CD4-positive, alpha-beta memory T cell (primary cell): ENCODE results near the gene C10orf71. TPM values are rescaled to one million over a fixed set of nuclear protein-coding genes. Genes with fewer than 3 reads are reported as not detected.

ENCODE experiments used
- CTCF ChIA-PET: fragments of 350-600 bp; sonication (Branson Sonifier 250); formaldehyde crosslinking; loops from one replicate; lab custom pipeline; 2021; ENCODE audit warnings: inconsistent platforms; ENCODE audit not compliant: partially characterized antibody; lab: Charles Lee
- POLR2A ChIA-PET: fragments of 350-600 bp; sonication (Branson Sonifier 250); formaldehyde crosslinking; loops from one replicate; lab custom pipeline; 2021; ENCODE audit not compliant: partially characterized antibody; lab: Charles Lee
- DNase-seq, 5 donors: peaks; one replicate each; pipeline versions ENCODE4 v3.0.0 to v3.0.0-alpha.2; 2020 to 2022; ENCODE audit warnings: mixed read lengths in 1 of 5
- H3K27ac ChIP-seq: one replicate; pipeline ENCODE4 v1.7.0; 2013; ENCODE audit warnings: low read depth, low read length
- H3K27me3 ChIP-seq: 2 replicates; pipeline ENCODE4 v1.7.0; 2013; ENCODE audit warnings: mild to moderate bottlenecking, low read length, moderate library complexity; ENCODE audit not compliant: insufficient read depth
- H3K36me3 ChIP-seq: 2 replicates; pipeline ENCODE4 v1.7.0; 2013; ENCODE audit warnings: mild to moderate bottlenecking, low read length, moderate library complexity; ENCODE audit not compliant: insufficient read depth
- H3K4me1 ChIP-seq: 2 replicates; pipeline ENCODE4 v1.7.0; 2013; ENCODE audit warnings: mild to moderate bottlenecking, low read length, moderate library complexity; ENCODE audit not compliant: insufficient read depth
- H3K4me3 ChIP-seq, 2 donors: one replicate each; pipeline ENCODE4 v1.7.0; 2013; ENCODE audit warnings: low read length in 2 of 2, mild to moderate bottlenecking in 1 of 2
- H3K9me3 ChIP-seq, 2 donors: one replicate each; pipeline ENCODE4 v1.7.0; 2013; ENCODE audit warnings: low read length in 2 of 2, control low read depth in 1 of 2; ENCODE audit not compliant: control insufficient read depth in 1 of 2
- H3K27ac Mint-ChIP-seq, 7 donors: one replicate each; pipeline ENCODE4 v1.8.0; 2020 to 2021; ENCODE audit warnings: mixed read lengths in 7 of 7, mild to moderate bottlenecking in 6 of 7, inconsistent platforms in 3 of 7, moderate library complexity in 3 of 7
- H3K27me3 Mint-ChIP-seq, 2 donors: one replicate each; pipeline ENCODE4 v1.8.0; 2020 to 2021; ENCODE audit warnings: mixed read lengths in 2 of 2
- H3K36me3 Mint-ChIP-seq, 2 donors: one replicate each; pipeline ENCODE4 v1.8.0; 2020 to 2021; ENCODE audit warnings: mixed read lengths in 2 of 2, inconsistent platforms in 1 of 2, mild to moderate bottlenecking in 1 of 2
- H3K4me1 Mint-ChIP-seq, 4 donors: one replicate each; pipeline ENCODE4 v1.8.0; 2020 to 2021; ENCODE audit warnings: mixed read lengths in 4 of 4, mild to moderate bottlenecking in 1 of 4
- H3K4me3 Mint-ChIP-seq, 8 donors: one replicate each; pipeline ENCODE4 v1.8.0; 2020 to 2021; ENCODE audit warnings: mixed read lengths in 8 of 8, mild to moderate bottlenecking in 7 of 8, moderate library complexity in 6 of 8, inconsistent platforms in 3 of 8
- H3K9me3 Mint-ChIP-seq, 8 donors: one replicate each; pipeline ENCODE4 v1.8.0; 2020 to 2021; ENCODE audit warnings: mixed read lengths in 8 of 8, mild to moderate bottlenecking in 5 of 8, inconsistent platforms in 3 of 8, moderate library complexity in 1 of 8
- intact Hi-C: fragments of 100-400 bp; cut with micrococcal nuclease; formaldehyde crosslinking; loops from one replicate; pipeline ENCODE4 v1.15.1; 2023
- polyA plus RNA-seq, 2 donors: library from polyadenylated mRNA; unstranded; fragments of 300-500 nt; fragmentation: Illumina TruSeq; gene quantifications; one replicate each; pipeline ENCODE4 v1.2.3, GENCODE V29; 2021
- total RNA-seq, 2 experiments: library from RNA; stranded (reverse); gene quantifications; one replicate each; pipeline ENCODE4 v1.2.3, GENCODE V29; 2021

C10orf71 gene
- total and polyA plus RNA-seq, 4 experiments from 2014 or later = not detected

DNA sequence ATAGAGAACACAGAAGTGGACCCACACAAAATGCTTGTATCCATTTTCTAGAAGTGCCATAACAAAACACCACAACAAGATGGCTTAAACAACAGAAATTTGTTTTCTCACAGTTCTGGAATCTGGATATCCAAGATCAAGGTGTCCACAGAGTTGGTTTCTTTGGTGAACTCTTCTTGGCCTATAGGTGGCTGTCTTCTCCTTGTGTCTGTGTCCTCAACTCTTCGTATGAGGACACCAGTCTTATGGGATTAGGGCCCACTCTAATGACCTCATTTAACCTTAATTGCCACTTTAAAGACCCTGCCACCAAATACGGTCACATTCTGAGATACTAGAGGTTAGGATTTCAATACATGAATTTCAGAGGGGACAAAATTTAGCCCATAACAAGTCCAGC is 30.8 kb upstream of the C10orf71 start:
- Mint-ChIP-seq H3K4me1 (no peaks in the 10 kb centered on the region), H3K27me3 (peaks cover 0 to 3% of the 10 kb centered on the region in 2 donors), H3K27ac (no peak overlapping the region), H3K36me3 (peaks cover 3% of the 10 kb centered on the region in 2 donors), H3K4me3 (no peak overlapping the region), H3K9me3 (peaks cover 4 to 40% (median 24%) of the 10 kb centered on the region in 8 donors)
- intact Hi-C loops = no loop called here
- Histone ChIP-seq H3K4me1 (no peaks in the 10 kb centered on the region), H3K27me3 (no peaks in the 10 kb centered on the region), H3K4me3 (no peak overlapping the region), H3K36me3 (no peaks in the 10 kb centered on the region), H3K9me3 (no peaks in the 10 kb centered on the region), H3K27ac (no peak overlapping the region)
- CTCF ChIA-PET = no interaction called here
- POLR2A ChIA-PET = no interaction called here
- DNase-seq = no peak

DNA sequence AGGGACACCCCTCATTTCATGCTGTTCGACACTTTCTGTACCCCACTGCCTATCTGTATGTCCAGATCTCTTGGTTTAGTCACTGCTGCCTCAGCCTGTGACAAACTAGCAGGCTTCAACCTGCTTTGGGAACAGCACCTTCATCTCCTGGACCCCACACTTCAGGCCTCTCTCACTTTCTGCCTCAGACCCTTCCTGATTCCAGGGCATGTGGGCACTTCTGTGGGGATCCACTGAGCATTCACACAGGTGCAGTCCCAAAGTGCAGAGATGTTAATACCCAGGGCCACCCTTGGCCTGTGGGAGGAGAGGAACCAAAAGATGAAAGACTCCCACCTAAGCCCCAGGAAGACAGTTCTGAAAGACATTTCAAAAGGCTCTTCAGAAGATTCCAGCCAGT is 29.4 kb upstream of the C10orf71 start:
- Mint-ChIP-seq H3K9me3 (peaks cover 4 to 32% (median 22%) of the 10 kb centered on the region in 8 donors), H3K36me3 (peaks cover 3% of the 10 kb centered on the region in 2 donors), H3K27me3 (peaks cover 0 to 3% of the 10 kb centered on the region in 2 donors), H3K27ac (no peak overlapping the region), H3K4me1 (no peaks in the 10 kb centered on the region), H3K4me3 (no peak overlapping the region)
- H3K4me1 ChIP-seq = no peaks in the 10 kb centered on the region
- no peaks in the 10 kb centered on the region for H3K9me3 ChIP-seq
- H3K4me3 ChIP-seq = no peak overlapping the region
- DNase-seq = no peak
- ChIA-PET POLR2A (no interaction called here), CTCF (no interaction called here)
- intact Hi-C loops = no loop called here
- no peaks in the 10 kb centered on the region for H3K27me3 ChIP-seq
- no peak overlapping the region for H3K27ac ChIP-seq
- no peaks in the 10 kb centered on the region for H3K36me3 ChIP-seq

DNA sequence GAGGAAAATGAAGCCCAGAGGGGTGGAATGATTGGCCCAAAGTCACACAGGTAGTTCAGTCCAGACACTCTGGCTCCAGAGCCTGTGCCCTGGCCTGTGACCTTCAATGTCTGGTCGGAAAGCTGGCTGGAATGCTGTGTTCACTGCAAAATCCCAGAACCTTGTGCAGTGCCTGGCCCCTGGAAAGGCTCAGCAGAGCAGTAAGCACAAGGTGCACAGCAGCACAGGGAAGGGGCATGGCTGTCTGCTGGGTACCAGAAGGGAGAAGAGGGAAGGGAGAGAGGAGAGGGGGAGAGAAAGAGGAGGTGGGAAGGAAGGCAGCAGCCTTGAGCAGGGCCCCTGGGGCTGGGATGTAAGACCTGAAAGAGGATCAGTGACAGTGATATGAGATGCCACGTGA is 28.4 kb upstream of the C10orf71 start:
- Histone ChIP-seq H3K4me3 (no peak overlapping the region), H3K4me1 (no peaks in the 10 kb centered on the region), H3K27ac (no peak overlapping the region), H3K9me3 (no peaks in the 10 kb centered on the region), H3K36me3 (no peaks in the 10 kb centered on the region), H3K27me3 (no peaks in the 10 kb centered on the region)
- no peak for DNase-seq
- Mint-ChIP-seq H3K36me3 (peaks cover 0 to 3% of the 10 kb centered on the region in 2 donors), H3K27ac (no peak overlapping the region), H3K4me1 (no peaks in the 10 kb centered on the region), H3K27me3 (peaks cover 0 to 1% of the 10 kb centered on the region in 2 donors), H3K9me3 (peaks cover 2 to 22% (median 14%) of the 10 kb centered on the region in 8 donors), H3K4me3 (no peak overlapping the region)
- intact Hi-C loops = no loop called here
- ChIA-PET CTCF (no interaction called here), POLR2A (no interaction called here)

DNA sequence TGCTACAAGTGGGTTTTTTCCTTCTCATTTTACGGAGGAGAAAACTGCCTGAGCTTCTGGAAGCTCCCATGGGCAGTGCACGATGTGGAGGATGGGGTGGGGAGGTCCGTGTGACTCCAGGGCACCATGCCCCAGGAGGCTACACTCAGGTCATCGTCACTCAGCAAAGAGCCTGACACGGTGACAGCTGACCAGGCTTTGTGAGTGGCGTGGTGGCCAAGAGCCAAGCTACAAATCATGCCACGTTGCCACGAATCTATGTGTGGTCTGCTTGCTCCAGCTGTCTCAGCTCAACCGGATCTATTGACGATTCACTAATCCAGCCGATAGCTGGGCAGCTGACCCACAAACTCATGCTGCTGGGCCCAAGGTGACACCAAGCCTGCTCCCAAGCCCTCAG is 27.6 kb upstream of the C10orf71 start:
- Mint-ChIP-seq H3K27me3 (peaks cover 0 to 1% of the 10 kb centered on the region in 2 donors), H3K36me3 (no peaks in the 10 kb centered on the region)

DNA sequence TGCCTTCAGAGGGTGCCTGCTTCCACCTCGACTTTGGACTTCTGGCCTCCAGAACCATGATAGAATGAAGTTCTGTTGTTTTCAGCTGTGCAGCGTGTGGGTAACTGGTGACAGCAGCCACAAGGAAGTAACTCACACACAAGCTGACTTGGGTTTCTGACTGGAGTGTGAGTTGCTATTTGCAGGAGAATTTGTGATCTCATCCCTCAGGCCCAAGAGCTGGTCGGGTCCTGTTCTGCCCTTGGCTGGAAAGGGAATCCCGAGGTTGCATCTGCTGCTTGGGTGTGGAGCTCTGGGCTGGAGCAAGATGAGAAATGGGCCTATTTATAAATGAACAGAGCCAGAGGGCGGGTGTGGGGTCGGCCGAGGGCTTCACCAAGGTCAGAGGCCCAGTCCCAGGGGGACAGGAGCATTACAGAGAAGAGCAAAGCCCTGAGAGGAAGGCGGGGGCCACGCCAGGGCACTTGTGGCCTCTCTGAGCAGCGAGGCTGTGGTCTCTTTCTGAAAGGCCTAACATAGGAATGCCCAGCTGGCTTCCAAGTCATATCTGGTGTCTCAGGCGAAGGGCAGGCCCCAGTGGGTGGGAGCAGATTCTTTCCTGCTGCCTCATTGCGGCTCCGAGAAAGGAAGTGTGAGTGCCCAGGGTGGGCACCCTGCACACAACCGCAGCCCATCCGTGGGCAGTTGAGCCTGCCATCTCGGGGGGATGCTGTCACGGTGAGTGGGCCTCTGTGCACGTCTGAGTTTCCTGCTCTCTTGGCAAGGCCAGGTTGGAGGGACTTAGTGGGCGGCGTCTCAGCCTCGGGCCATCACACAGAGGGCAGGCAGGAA is 26.5 kb upstream of the C10orf71 start:
- Mint-ChIP-seq H3K27me3 (no peaks in the 10 kb centered on the region), H3K4me1 (no peaks in the 10 kb centered on the region), H3K4me3 (no peak overlapping the region), H3K9me3 (peaks cover 0 to 7% (median 2%) of the 10 kb centered on the region in 8 donors), H3K36me3 (no peaks in the 10 kb centered on the region), H3K27ac (peak overlapping the region in 3 of 7 donors; percentile 28 to 82 (median 43))
- Histone ChIP-seq H3K4me1 (no peaks in the 10 kb centered on the region), H3K4me3 (no peak overlapping the region), H3K9me3 (no peaks in the 10 kb centered on the region), H3K36me3 (no peaks in the 10 kb centered on the region), H3K27ac (no peak overlapping the region), H3K27me3 (no peaks in the 10 kb centered on the region)
- no peak for DNase-seq
- intact Hi-C loops = no loop called here
- ChIA-PET POLR2A (no interaction called here), CTCF (interaction anchor here (1.3 kb wide), 1 partner anchor 135 kb away, joined by 4 read pairs; no protein-coding TSS in a partner anchor)

More for the DNA sequence above, 27.6 kb upstream of the C10orf71 start:
- no peak overlapping the region for H3K27ac ChIP-seq
- POLR2A ChIA-PET = no interaction called here
- Mint-ChIP-seq H3K27ac (no peak overlapping the region), H3K4me3 (no peak overlapping the region), H3K9me3 (peaks cover 2 to 14% (median 6%) of the 10 kb centered on the region in 8 donors), H3K4me1 (no peaks in the 10 kb centered on the region)
- no peaks in the 10 kb centered on the region for H3K36me3 ChIP-seq
- CTCF ChIA-PET = interaction anchor here (1.3 kb wide), 1 partner anchor 136 kb away, joined by 4 read pairs; no protein-coding TSS in a partner anchor
- intact Hi-C loops = no loop called here
- H3K27me3 ChIP-seq = no peaks in the 10 kb centered on the region
- no peak for DNase-seq
- no peaks in the 10 kb centered on the region for H3K9me3 ChIP-seq
- no peaks in the 10 kb centered on the region for H3K4me1 ChIP-seq
- H3K4me3 ChIP-seq = no peak overlapping the region

DNA sequence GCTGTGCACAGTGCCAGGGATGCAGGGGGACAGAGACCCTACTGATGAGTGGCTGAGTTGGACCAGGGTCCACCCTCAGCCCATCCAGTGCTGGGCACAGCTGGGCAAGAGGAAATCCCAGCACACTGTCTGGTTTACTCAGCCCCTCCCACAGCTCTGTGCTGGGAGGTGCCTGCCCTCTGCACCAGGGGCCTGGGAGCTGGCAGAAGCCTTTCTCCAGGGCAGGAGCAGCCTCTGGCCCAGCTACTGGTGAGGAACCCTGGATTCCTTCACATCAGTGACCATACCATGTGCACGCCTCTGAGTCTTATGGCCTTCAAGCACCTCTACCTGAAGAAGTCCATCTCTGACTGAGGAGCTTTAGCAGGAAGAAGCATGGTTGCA is 25.9 kb upstream of the C10orf71 start:
- H3K4me3 Mint-ChIP-seq = no peak overlapping the region
- Histone ChIP-seq H3K4me3 (no peak overlapping the region), H3K9me3 (no peaks in the 10 kb centered on the region), H3K36me3 (no peaks in the 10 kb centered on the region), H3K27ac (no peak overlapping the region), H3K4me1 (no peaks in the 10 kb centered on the region), H3K27me3 (no peaks in the 10 kb centered on the region)
- DNase-seq = no peak
- ChIA-PET POLR2A (no interaction called here), CTCF (no interaction called here)
- H3K36me3 Mint-ChIP-seq = no peaks in the 10 kb centered on the region
- no peak overlapping the region for H3K27ac Mint-ChIP-seq
- H3K27me3 Mint-ChIP-seq = no peaks in the 10 kb centered on the region
- intact Hi-C loops = no loop called here
- H3K4me1 Mint-ChIP-seq = no peaks in the 10 kb centered on the region
- H3K9me3 Mint-ChIP-seq = peaks cover 0 to 3% (median 0%) of the 10 kb centered on the region in 8 donors

DNA sequence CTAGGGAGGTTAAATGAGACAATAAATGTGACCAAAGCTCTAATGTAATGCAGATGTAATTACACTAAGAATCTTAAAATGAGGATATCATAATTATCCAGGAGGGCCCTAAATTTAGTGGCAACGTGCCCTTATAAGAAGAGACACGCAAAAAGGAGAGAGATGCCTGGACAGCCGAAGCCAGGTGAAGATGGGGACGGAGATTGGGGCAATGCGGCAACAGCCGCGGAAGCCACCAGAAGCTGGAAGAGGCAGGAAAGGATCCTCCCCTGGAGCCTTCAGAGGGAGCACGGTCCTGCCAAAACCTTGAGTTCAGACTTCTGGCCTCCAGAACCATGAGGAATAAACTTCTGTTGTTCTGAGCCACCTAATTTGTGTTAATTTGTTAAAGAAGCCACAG is 25.3 kb upstream of the C10orf71 start:
- H3K27ac Mint-ChIP-seq = no peak overlapping the region

More for the DNA sequence above, 25.3 kb upstream of the C10orf71 start:
- POLR2A ChIA-PET = no interaction called here
- DNase-seq = no peak
- H3K27me3 Mint-ChIP-seq = no peaks in the 10 kb centered on the region
- no peaks in the 10 kb centered on the region for H3K36me3 ChIP-seq
- CTCF ChIA-PET = no interaction called here
- H3K4me3 ChIP-seq = no peak overlapping the region
- H3K4me3 Mint-ChIP-seq = no peak overlapping the region
- H3K27me3 ChIP-seq = no peaks in the 10 kb centered on the region
- no peak overlapping the region for H3K27ac ChIP-seq
- peaks cover 0 to 3% (median 0%) of the 10 kb centered on the region in 8 donors for H3K9me3 Mint-ChIP-seq
- no peaks in the 10 kb centered on the region for H3K36me3 Mint-ChIP-seq
- no peaks in the 10 kb centered on the region for H3K4me1 ChIP-seq
- intact Hi-C loops = no loop called here
- no peaks in the 10 kb centered on the region for H3K4me1 Mint-ChIP-seq
- H3K9me3 ChIP-seq = no peaks in the 10 kb centered on the region
